Activated CD4-positive, alpha-beta T cell treated with anti-CD3 and anti-CD28 coated beads, Interleukin-2, amount 50 U/mL, for 1 hour (primary cell): ENCODE measurements around the gene MYO7B.

Experiments
- DNase-seq: peaks from one replicate; pipeline ENCODE4 v3.0.0-alpha.2; 2020

Gene MYO7B

GRCh38 chr2:127640082-127641072 is 104.9 kb downstream of the MYO7B start:
- DNase-seq: no peak

- no peak for DNase-seq
These were observed 105.7 kb downstream of the MYO7B start for GRCh38 chr2:127641133-127641532.

DNA sequence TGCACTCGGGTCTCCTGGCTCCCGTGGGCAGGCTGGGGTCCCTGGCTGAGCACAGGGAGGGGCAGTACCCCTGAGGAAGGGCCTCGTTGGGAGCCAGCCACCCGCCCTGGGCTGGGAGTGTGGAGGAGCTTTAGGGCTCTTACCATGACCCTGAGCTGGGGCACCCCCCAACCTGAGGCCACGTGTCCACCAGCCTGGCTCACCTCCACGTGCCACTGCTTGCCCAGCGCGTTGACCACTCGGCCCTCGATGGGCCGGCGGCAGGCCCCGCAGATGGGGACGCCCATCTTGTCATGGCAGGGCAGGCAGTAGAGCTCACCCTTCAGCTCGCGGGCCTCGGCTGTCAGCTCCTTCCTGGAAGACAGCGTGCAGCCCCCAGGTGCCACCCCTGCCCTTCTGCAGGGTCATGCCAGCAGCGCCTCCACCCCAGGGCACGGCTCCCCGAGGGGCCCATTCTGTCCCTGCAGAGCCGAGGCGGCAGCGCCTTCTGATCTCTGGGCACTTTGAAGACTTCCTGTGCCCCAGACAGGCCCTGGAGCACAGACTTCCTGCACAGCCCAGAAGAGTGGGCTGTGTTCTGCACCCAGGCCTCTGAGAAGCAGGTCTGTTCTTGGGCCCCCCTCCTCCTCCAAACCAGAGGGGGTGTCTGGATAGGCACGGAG is 106.5 kb downstream of the MYO7B start:
- peak; percentile 58 for DNase-seq

DNA sequence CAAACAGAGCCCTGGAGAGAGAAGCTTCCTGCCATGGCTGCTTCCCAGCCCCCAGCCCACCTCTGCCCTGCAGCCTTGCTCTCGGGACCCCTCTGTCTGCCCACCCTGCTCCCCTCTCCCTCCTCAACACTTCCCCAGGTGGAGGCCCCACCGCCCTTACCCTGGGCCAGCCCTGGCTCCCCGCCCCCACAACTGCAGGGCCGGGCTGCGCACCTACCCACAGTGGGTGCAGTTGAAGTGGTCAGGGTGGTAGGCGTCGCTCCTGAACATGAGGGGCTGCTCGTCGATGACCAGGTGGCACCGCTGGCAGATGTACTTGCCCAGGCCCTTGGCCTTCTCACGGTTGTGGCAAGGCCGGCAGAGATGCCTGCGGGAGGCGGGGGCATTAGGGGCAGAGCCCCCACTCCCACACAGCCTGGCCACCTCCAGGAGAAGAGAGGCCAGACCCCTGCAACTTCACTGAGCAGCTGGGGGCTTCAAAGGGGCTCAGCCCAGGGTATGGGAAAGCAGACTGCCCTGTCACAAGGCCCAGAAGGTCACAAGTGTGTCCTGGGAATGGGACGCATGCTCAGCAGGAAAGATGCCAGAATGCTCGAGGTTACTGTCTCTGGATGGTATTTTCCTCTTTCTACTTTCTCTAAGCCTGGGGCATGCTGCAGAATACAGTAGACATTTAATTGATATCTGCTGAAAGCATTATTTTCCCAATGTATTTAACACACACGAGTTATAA is 107.4 kb downstream of the MYO7B start:
- no peak for DNase-seq

DNA sequence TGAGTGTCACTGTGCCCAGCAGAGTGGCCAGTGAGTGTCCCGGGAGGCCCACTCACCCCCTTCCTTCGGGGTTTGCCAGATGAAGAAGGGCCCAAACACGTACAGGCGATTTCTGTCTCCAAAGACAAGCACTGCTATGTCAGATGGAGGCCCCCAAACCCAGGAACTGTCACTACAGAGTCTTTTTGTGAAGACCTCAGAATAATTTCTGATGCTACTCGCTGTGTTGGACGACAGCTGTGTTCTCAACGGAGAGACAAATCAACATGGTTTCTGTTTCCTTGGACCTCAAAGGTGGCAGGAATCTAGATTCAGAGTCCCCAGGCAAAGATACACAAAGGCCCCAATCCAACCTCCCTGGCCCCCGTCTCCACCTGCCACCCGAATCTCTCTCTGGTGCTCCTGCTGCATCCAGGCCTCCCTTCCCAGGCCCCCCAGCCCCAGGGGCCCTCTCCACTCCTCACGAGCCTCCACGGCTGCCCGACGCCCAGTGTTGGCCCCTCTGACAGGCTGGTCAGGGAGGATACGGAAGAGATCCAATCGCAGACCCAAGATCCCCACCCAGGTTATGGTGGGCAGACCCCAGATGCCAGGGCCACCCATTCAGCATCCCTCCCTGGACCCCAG is 108.1 kb downstream of the MYO7B start:
- no peak for DNase-seq

GRCh38 chr2:127644066-127645025 is 108.9 kb downstream of the MYO7B start:
- no peak for DNase-seq

- DNase-seq: no peak
These were observed 109.5 kb downstream of the MYO7B start for GRCh38 chr2:127645026-127645394.

- DNase-seq: no peak
These were observed 110.2 kb downstream of the MYO7B start, which contains the start of gene GPR17 for GRCh38 chr2:127645395-127646291. Gene GPR17 (plus strand): TSS chr2:127646153. CDS start chr2:127650736, 4,583 bp downstream.

GRCh38 chr2:127646487-127647241 is 111.2 kb downstream of the MYO7B start:
- DNase-seq: no peak

GRCh38 chr2:127647242-127648190 is 112.0 kb downstream of the MYO7B start:
- no peak for DNase-seq

DNA sequence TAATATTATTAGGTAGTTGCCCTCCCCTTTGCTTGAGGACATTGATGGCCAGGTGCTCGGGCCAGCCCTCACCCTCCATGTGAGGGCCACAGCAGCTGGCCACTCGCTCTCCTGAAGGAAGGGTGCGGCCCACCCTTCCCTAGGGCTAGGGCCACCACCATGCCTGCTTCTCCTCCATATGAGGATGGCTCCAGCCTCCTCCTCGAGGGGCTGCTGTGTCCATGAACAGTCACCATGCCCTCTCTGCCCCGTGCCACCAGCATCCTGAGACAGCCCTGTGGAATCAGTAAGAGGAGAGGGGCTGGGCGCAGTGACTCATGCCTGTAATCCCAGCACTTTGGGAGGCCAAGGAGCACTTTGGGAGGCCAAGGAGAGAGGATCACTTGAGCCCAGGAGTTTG is 112.8 kb downstream of the MYO7B start:
- DNase-seq: no peak

- DNase-seq: no peak
These were observed 113.7 kb downstream of the MYO7B start for GRCh38 chr2:127649100-127649611.

DNA sequence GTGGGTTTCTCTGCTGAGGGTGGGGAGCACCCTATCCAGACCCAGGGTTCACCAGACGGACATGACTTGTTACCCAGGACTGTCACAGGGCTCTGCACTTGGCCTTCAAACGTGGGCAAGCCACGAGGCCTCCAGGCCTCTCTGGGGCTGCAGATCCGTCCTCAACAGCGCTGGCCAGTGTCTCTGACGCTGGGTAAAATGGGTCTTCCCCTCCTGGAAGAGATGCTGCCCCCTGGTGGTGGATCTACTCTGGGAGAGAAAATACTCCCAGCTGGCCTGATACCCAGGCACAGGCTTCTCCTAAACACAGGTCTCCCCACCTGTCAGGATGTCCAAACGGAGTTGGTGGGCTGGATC is 114.2 kb downstream of the MYO7B start:
- DNase-seq: peak; percentile 90

DNA sequence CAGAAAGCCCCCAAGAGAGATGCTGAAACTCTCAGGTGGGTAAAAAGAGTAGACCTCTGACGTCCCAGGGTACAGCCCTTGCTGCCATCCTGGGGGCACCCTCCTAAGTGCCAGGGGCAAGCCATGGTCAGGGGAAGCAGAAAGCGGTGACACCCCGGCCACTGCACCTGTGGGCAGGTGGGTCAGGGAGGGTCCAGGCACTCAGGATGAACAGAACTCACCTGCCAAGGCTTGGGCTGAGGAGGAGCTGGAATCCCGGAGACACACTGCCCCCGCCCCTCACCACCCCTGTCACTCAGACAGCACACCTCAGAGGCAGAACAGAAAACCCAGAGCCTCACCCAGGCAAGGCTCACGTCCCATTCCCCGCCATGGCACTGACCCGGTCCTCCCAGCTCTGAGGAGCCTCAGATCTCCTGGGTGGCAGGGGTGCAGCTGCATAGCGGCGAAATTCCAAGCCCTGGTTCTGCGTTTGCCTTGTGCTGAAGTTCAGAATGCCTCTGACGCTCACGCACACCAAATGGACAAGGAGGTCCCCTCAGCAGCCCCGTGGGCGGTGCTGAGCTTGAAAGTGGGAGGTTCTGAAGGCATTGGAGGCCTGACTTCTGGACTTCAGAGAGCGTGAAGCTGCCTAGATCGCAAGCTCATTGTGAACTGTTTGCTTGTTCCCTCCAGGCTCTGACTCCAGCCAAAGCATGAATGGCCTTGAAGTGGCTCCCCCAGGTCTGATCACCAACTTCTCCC is 114.7 kb downstream of the MYO7B start:
- no peak for DNase-seq

GRCh38 chr2:127650785-127651380 is 115.4 kb downstream of the MYO7B start:
- DNase-seq: no peak

DNA sequence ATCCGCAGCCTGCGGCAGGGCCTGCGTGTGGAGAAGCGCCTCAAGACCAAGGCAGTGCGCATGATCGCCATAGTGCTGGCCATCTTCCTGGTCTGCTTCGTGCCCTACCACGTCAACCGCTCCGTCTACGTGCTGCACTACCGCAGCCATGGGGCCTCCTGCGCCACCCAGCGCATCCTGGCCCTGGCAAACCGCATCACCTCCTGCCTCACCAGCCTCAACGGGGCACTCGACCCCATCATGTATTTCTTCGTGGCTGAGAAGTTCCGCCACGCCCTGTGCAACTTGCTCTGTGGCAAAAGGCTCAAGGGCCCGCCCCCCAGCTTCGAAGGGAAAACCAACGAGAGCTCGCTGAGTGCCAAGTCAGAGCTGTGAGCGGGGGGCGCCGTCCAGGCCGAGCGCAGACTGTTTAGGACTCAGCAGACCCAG is 115.9 kb downstream of the MYO7B start:
- no peak for DNase-seq

DNA sequence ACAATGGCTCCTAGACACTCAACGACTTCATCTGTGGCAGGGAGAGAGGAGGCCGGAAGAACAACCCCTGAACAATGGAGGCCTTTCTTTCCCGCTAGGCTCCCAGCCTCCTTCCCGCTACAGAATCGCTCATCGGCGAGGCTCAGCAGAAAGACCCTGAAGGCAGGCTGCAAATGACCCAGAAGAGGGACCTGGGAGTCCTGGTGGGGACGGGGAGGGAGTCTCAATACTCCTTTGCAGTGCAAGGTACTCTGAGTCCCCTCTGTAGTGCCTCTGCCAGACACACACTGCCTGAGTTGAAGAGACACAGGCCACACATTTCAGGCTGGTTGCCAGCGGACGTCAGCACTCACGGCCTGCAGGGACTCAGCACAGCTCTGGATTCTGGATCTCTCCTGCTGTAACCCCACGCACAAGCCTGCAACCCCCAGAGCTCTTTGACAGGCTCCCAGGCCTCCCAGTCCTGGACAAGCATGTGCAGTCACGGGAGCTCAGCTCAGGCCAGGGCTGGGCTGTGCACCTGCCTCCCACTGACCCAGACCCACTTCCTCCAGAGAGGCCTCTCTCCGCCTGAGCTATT is 116.6 kb downstream of the MYO7B start:
- no peak for DNase-seq
